Stimulated activated CD8-positive, alpha-beta memory T cell treated with anti-CD3 and anti-CD28 coated beads, Interleukin-2, amount 100 ng/mL, for 1 hour (primary cell): ENCODE data around the gene BCAS3.
"Not testable (repeated sequence)": the region's sequence is repeated elsewhere in the genome, so short reads cannot be mapped to it uniquely, and the experiment has no call there.

ENCODE experiments used
- DNase-seq, 2 donors: peaks; one replicate each; pipeline ENCODE4 v3.0.0-alpha.2; 2020; ENCODE audit warnings: low read depth in 2 of 2

Gene BCAS3

GRCh38 chr17:61420745-61421398 is 743.2 kb downstream of the BCAS3 start:
- no peak for DNase-seq

- DNase-seq: no peak
Observed at GRCh38 chr17:61421460-61421859, 743.8 kb downstream of the BCAS3 start.

GRCh38 chr17:61422116-61422799 is 744.6 kb downstream of the BCAS3 start:
- DNase-seq: no peak

- no peak for DNase-seq
Observed at GRCh38 chr17:61422869-61423268, 745.2 kb downstream of the BCAS3 start.

- no peak for DNase-seq
Observed at GRCh38 chr17:61423967-61424649, 746.5 kb downstream of the BCAS3 start.

- DNase-seq: no peak
Observed at GRCh38 chr17:61425682-61426481, 748.2 kb downstream of the BCAS3 start.

- no peak for DNase-seq
Observed at GRCh38 chr17:61426482-61427304, 749.0 kb downstream of the BCAS3 start.

GRCh38 chr17:61427567-61427966 is 749.9 kb downstream of the BCAS3 start:
- no peak for DNase-seq

GRCh38 chr17:61429274-61429673 is 751.6 kb downstream of the BCAS3 start:
- DNase-seq: no peak

GRCh38 chr17:61429831-61430230 is 752.2 kb downstream of the BCAS3 start:
- not testable (repeated sequence) for DNase-seq

- DNase-seq: no peak
Observed at GRCh38 chr17:61431594-61432311, 754.1 kb downstream of the BCAS3 start.

GRCh38 chr17:61436273-61436672 is 758.6 kb downstream of the BCAS3 start:
- no peak for DNase-seq

GRCh38 chr17:61436995-61437704 is 759.5 kb downstream of the BCAS3 start:
- no peak for DNase-seq

- DNase-seq: no peak
Observed at GRCh38 chr17:61440697-61441096, 763.0 kb downstream of the BCAS3 start.

GRCh38 chr17:61441507-61441906 is 763.9 kb downstream of the BCAS3 start:
- not testable (repeated sequence) for DNase-seq

- no peak for DNase-seq
Observed at GRCh38 chr17:61442136-61442775, 764.6 kb downstream of the BCAS3 start.
